HEK293 (cell line): ENCODE data around the gene APOL2.

ENCODE experiments used
- CTCF ChIA-PET: fragments of 350-600 bp; formaldehyde crosslinking; extraction: SDS; loops from one replicate; lab custom pipeline; 2021; ENCODE audit warnings: antibody characterized with exemption; lab: Yijun Ruan, JAX
- POLR2A ChIA-PET: fragments of 300-600 bp; formaldehyde crosslinking; extraction: SDS; loops from one replicate; lab custom pipeline; 2020; ENCODE audit warnings: antibody characterized with exemption, inconsistent platforms; lab: Yijun Ruan, JAX
- H3K27ac ChIP-seq: fragments of 200-500 bp; sonication (Bioruptor generic); 2 replicates; pipeline ENCODE4 v1.5.1; 2014; ENCODE audit warnings: low read depth, low read length, control low read depth, inconsistent platforms; ENCODE audit errors: extremely low read depth
- H3K36me3 ChIP-seq, 2 experiments: fragments of 200-500 bp in 1 of 2; sonication (Bioruptor generic) in 1 of 2; 1 replicate in 1 of 2; 2 replicates in 1 of 2; pipeline ENCODE4 v1.5.1; 2014 to 2017; ENCODE audit warnings: inconsistent platforms in 2 of 2, low read length in 2 of 2; ENCODE audit not compliant: control insufficient read depth in 2 of 2, insufficient read depth in 1 of 2
- H3K4me1 ChIP-seq: fragments of 200-500 bp; sonication (Bioruptor generic); 2 replicates; pipeline ENCODE4 v1.5.1; 2014; ENCODE audit warnings: mild to moderate bottlenecking, low read length, inconsistent platforms; ENCODE audit not compliant: control insufficient read depth, insufficient read depth
- H3K4me3 ChIP-seq: 2 replicates; pipeline ENCODE4 v1.5.1; 2011; ENCODE audit warnings: low read depth, mild to moderate bottlenecking, control low read depth, low read length, moderate library complexity
- H3K9me3 ChIP-seq: fragments of 200-500 bp; sonication (Bioruptor generic); 2 replicates; pipeline ENCODE4 v1.5.1; 2014; ENCODE audit warnings: low read depth, low read length, inconsistent platforms; ENCODE audit not compliant: control insufficient read depth, insufficient read depth
- BCL6B ChIP-seq: fragments of 450-650 bp; formaldehyde crosslinking; IDR thresholded peaks from 2 replicates; pipeline ENCODE4 v1.5.1; 2017; ENCODE audit warnings: missing biosample characterization, missing genetic modification characterization
- GLI4 ChIP-seq: fragments of 450-650 bp; formaldehyde crosslinking; IDR thresholded peaks from 2 replicates; pipeline ENCODE4 v1.5.1; 2016; ENCODE audit warnings: missing biosample characterization, missing genetic modification characterization
- GLIS1 ChIP-seq: fragments of 450-650 bp; formaldehyde crosslinking; IDR thresholded peaks from 2 replicates; pipeline ENCODE4 v1.5.1; 2016; ENCODE audit warnings: missing biosample characterization, missing genetic modification characterization
- IKZF3 ChIP-seq: fragments of 450-650 bp; IDR thresholded peaks from 2 replicates; pipeline ENCODE4 v1.5.0; 2018; ENCODE audit warnings: missing biosample characterization, mild to moderate bottlenecking, missing genetic modification characterization, moderate library complexity
- PBX3 ChIP-seq: sonication (generic); formaldehyde crosslinking; IDR thresholded peaks from 2 replicates; pipeline ENCODE4 v1.8.1; 2022; ENCODE audit warnings: mild to moderate bottlenecking, moderate library complexity, missing genetic modification reagents
- REPIN1 ChIP-seq: fragments of 450-650 bp; formaldehyde crosslinking; IDR thresholded peaks from 2 replicates; pipeline ENCODE4 v1.5.1; 2017; ENCODE audit warnings: missing biosample characterization, missing genetic modification characterization, low read depth
- SALL2 ChIP-seq: fragments of 450-650 bp; formaldehyde crosslinking; IDR thresholded peaks from 2 replicates; pipeline ENCODE4 v1.5.0; 2017; ENCODE audit warnings: missing biosample characterization, mild to moderate bottlenecking, missing genetic modification characterization, borderline replicate concordance
- SCRT1 ChIP-seq: fragments of 450-650 bp; formaldehyde crosslinking; IDR thresholded peaks from 2 replicates; pipeline ENCODE4 v1.5.1; 2016; ENCODE audit warnings: missing biosample characterization, missing genetic modification characterization, borderline replicate concordance
- TRIM28 ChIP-seq: IDR thresholded peaks from 2 replicates; pipeline ENCODE4 v1.6.1; 2011; ENCODE audit warnings: low read length, control low read depth, borderline replicate concordance
- ZFP69B ChIP-seq: fragments of 450-650 bp; formaldehyde crosslinking; IDR thresholded peaks from 2 replicates; pipeline ENCODE4 v1.5.1; 2016; ENCODE audit warnings: missing biosample characterization, missing genetic modification characterization
- ZNF146 ChIP-seq: fragments of 450-650 bp; formaldehyde crosslinking; IDR thresholded peaks from 2 replicates; pipeline ENCODE4 v1.5.1; 2016; ENCODE audit warnings: missing biosample characterization, missing genetic modification characterization
- ZNF148 ChIP-seq: fragments of 450-650 bp; formaldehyde crosslinking; IDR thresholded peaks from 2 replicates; pipeline ENCODE4 v1.5.0; 2017; ENCODE audit warnings: missing biosample characterization, missing genetic modification characterization, borderline replicate concordance
- ZNF157 ChIP-seq: fragments of 450-650 bp; formaldehyde crosslinking; IDR thresholded peaks from 2 replicates; pipeline ENCODE4 v1.5.1; 2016; ENCODE audit warnings: missing biosample characterization, missing genetic modification characterization
- ZNF280C ChIP-seq: fragments of 450-650 bp; formaldehyde crosslinking; IDR thresholded peaks from 2 replicates; pipeline ENCODE4 v1.5.1; 2016; ENCODE audit warnings: missing biosample characterization, missing genetic modification characterization
- ZNF292 ChIP-seq: fragments of 450-650 bp; formaldehyde crosslinking; IDR thresholded peaks from 2 replicates; pipeline ENCODE4 v1.5.1; 2016; ENCODE audit warnings: low read depth, missing biosample characterization, missing genetic modification characterization, borderline replicate concordance
- ZNF311 ChIP-seq: fragments of 450-650 bp; formaldehyde crosslinking; IDR thresholded peaks from 2 replicates; pipeline ENCODE4 v1.5.1; 2017; ENCODE audit warnings: missing biosample characterization, missing genetic modification characterization, borderline replicate concordance
- ZNF404 ChIP-seq: fragments of 450-650 bp; formaldehyde crosslinking; IDR thresholded peaks from 2 replicates; pipeline ENCODE4 v1.5.1; 2017; ENCODE audit warnings: missing biosample characterization, missing genetic modification characterization
- ZNF426 ChIP-seq: fragments of 450-650 bp; formaldehyde crosslinking; IDR thresholded peaks from 2 replicates; pipeline ENCODE4 v1.5.1; 2017; ENCODE audit warnings: missing biosample characterization, missing genetic modification characterization, mild to moderate bottlenecking, inconsistent platforms, moderate library complexity
- ZNF510 ChIP-seq: fragments of 450-650 bp; formaldehyde crosslinking; IDR thresholded peaks from 2 replicates; pipeline ENCODE4 v1.5.1; 2018; ENCODE audit warnings: mild to moderate bottlenecking, missing genetic modification characterization, missing biosample characterization; ENCODE audit not compliant: insufficient replicate concordance
- ZNF623 ChIP-seq: fragments of 450-650 bp; formaldehyde crosslinking; IDR thresholded peaks from 2 replicates; pipeline ENCODE4 v1.5.1; 2016; ENCODE audit warnings: missing biosample characterization, missing genetic modification characterization
- ZNF629 ChIP-seq: fragments of 450-650 bp; formaldehyde crosslinking; IDR thresholded peaks from 2 replicates; pipeline ENCODE4 v1.5.1; 2017; ENCODE audit warnings: missing biosample characterization, missing genetic modification characterization
- ZNF837 ChIP-seq: fragments of 450-650 bp; formaldehyde crosslinking; IDR thresholded peaks from 2 replicates; pipeline ENCODE4 v1.5.1; 2016; ENCODE audit warnings: missing biosample characterization, missing genetic modification characterization
- ZSCAN30 ChIP-seq: fragments of 450-650 bp; IDR thresholded peaks from 2 replicates; pipeline ENCODE4 v1.5.1; 2018; ENCODE audit warnings: missing biosample characterization, mild to moderate bottlenecking, missing genetic modification characterization, moderate library complexity

APOL2 gene

GRCh38 chr22:36227396-36227795 is 11.9 kb downstream of the APOL2 start:
- POLR2A ChIA-PET, result interaction anchor here (0.7 kb wide), 1 partner anchor 54 kb away, joined by 6 read pairs; no protein-coding TSS in a partner anchor
- no peak overlapping the region for H3K27ac ChIP-seq

DNA sequence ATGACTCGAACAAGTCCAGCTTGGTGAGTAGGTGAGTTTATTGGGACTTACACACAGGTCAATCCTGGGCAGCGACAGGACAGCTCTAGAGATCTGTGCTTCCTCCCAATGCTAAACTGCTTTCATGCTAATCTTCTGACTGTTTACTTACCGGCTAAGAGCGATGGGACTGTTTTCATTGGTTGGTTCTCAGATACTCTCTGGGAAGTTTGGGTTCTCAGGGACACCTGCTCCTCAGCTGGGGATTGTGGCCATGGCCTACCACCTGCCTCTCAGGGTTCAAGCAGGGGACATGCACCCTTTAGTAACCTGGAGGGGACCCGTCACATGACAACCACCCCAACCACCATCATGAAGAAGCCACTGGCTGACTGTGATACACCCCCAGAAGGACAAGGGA is 13.1 kb downstream of the APOL2 start:
- ChIA-PET POLR2A (interaction anchor here (1.2 kb wide), 1 partner anchor 13 kb away, joined by 5 read pairs; the partner anchor contains the start of gene APOL2), CTCF (interaction anchor here (0.6 to 1.1 kb wide), 2 partner anchors 13 to 31 kb away, joined by 3 read pairs; partner anchors contain the start of gene APOL2)
- TF ChIP-seq GLIS1 (tag by site-specific recombination) (no peak), SALL2 (tag by site-specific recombination) (no peak), SCRT1 (tag by site-specific recombination) (no peak), ZNF404 (tag by site-specific recombination) (no peak), ZNF280C (tag by site-specific recombination) (no peak), ZNF157 (tag by site-specific recombination) (no peak), ZSCAN30 (no peak), IKZF3 (tag by site-specific recombination) (no peak), ZNF837 (tag by site-specific recombination) (no peak), PBX3 (CRISPR knock-in tag) (no peak), ZNF629 (tag by site-specific recombination) (no peak)
- no peaks in the 10 kb centered on the region for H3K9me3 ChIP-seq
- H3K4me1 ChIP-seq, result no peaks in the 10 kb centered on the region
- peaks cover 0 to 33% of the 10 kb centered on the region in 2 experiments; a peak in 1 of 3 replicates for H3K36me3 ChIP-seq
- H3K27ac ChIP-seq, result no peak overlapping the region
- no peak overlapping the region for H3K4me3 ChIP-seq

More at GRCh38 chr22:36227396-36227795, 11.9 kb downstream of the APOL2 start:
- Histone ChIP-seq H3K36me3 (peaks cover 0 to 45% of the 10 kb centered on the region in 2 experiments; a peak in 1 of 3 replicates), H3K4me1 (no peaks in the 10 kb centered on the region), H3K9me3 (no peaks in the 10 kb centered on the region), H3K4me3 (no peak overlapping the region)
- no peak for TF ChIP-seq ZNF426
- CTCF ChIA-PET, result interaction anchor here (1.2 kb wide), 1 partner anchor 12 kb away, joined by 5 read pairs; the partner anchor contains the start of gene APOL2

DNA sequence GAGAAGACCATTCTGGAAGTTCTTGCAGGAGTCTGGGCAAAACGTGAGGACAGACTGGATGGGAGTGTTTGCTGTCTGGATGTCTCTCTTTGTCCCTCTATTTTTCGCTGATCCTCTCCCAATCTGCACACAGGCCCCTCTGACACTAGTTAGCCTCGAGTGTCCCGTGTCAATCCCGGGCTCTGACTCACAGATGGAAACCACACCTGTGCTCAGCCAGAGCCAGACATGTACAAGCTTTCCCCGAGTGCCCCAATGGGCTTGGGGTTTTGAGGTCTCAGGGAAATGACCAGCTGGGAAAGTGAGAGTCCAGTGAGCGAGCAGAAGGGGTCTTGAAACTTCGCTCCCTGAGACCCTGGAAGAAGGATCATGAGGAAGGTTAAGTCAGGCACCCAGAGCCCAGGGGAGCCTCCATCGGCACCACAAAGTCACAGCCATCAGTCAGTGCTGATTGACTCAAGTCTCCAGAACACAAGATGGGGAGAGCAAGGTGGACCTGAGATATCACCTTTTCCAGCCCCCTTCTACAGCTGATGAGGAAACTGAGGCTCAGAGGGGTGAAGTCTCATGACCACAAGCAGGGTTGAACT is 13.9 kb downstream of the APOL2 start:
- Histone ChIP-seq H3K9me3 (no peaks in the 10 kb centered on the region), H3K4me1 (no peaks in the 10 kb centered on the region), H3K36me3 (peaks cover 0 to 26% of the 10 kb centered on the region in 2 experiments; a peak in 1 of 3 replicates), H3K4me3 (no peak overlapping the region), H3K27ac (no peak overlapping the region)
- ChIA-PET CTCF (interaction anchor here (0.6 to 1.1 kb wide), 5 partner anchors 14 to 895 kb away, joined by 3 to 4 read pairs (median 3); partner anchors contain the start of gene APOL2), POLR2A (no interaction called here)
- TF ChIP-seq ZNF146 (no peak), ZNF510 (tag by site-specific recombination) (no peak), ZNF148 (tag by site-specific recombination) (no peak), ZNF311 (no peak), BCL6B (tag by site-specific recombination) (no peak), GLI4 (tag by site-specific recombination) (no peak), REPIN1 (no peak), TRIM28 (no peak), ZNF292 (no peak), ZFP69B (tag by site-specific recombination) (no peak), ZNF623 (tag by site-specific recombination) (no peak)
